GM18508 (cell line): ENCODE measurements around the gene MBD3L2.
"Not testable (repeated sequence)": the region's sequence is repeated elsewhere in the genome, so short reads cannot be mapped to it uniquely, and the experiment has no call there.

Experiments used
- ATAC-seq: cut with Tn5 transposase; IDR thresholded peaks from one replicate; pipeline ENCODE4 v1.9.1; 2021; ENCODE audit warnings: moderate number of reproducible peaks; ENCODE audit not compliant: insufficient read depth, unreplicated experiment

The MBD3L2 gene

DNA sequence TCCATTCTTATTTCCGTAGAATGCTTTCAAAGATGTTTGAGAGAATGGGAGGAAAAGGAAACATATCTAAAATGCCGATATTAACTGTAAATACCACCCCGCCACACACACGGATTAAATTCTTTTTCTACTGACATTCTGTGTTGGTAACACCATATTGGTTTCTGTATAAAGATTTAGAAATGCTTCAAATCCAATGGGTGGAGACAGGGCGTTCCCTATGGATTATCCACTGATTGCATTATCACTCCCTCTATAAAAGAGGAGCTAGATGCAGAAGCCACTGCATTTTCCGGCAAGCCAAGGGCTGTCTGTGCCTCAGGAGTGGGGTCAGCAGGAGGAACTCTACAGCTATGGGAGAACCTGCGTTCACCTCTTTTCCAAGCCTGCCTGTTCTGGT is at the start of gene MBD3L2:
Gene MBD3L2 (plus strand): TSS at position 301 of the 400 bp plus-strand sequence. CDS start 53 bp downstream, at position 354.
- not testable (repeated sequence) for ATAC-seq

DNA sequence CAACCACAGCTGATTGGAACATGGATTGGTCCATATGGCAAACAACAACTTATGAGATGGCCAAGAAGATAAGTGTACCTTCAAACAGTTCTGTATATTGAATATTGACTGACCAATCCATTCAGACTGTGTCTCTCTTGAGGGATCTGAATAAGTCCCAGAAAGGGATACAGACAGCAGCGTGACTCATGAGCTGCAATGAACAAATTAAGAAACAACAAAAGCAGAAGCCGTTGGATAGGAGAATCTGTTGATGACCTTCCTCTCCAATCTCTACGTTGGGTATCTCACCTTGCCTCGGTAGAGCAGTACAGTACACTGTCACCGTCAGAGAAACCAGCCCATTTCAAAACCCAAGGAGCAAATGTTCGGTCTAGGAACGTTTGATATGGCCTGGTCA is 49.2 kb upstream of the MBD3L2 start:
- ATAC-seq: no peak

DNA sequence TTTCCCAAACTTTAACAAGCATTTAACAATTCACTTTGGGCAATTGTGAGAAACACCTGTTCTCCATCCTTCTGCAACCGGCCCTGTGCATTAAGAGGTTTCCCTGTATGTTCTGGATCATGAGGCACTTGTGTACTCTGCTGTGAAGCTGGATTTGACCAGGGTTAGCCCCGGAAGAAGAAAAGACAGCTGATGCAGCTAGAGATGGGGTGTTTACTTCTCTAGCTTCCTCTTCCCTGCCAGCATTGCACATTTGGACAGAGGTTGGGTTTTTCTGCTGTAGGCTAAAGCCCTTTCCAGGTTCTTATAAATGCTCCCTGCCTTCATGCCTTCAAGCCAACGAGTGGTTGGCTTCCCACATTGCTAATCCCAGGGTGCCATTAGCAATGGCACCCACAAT is 48.8 kb upstream of the MBD3L2 start:
- ATAC-seq: no peak

DNA sequence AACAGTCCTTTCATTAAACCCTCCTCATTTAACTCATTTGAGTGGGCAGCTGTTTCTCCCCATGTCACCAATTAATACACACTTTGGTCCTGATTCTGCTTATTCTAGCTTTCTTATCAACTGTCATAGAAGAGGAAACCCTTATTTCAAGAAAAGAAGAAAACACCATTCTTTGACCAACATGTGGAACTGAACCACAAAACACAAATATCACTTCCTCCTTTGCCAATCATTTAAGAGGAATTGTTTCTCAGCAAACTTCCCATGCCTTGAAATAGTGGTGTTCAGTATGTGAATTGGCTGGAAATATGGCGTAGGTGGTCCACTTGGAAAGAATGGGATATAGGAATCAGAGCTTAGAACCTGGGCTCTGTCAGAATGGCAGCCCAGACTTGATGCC is 48.3 kb upstream of the MBD3L2 start:
- ATAC-seq: no peak

DNA sequence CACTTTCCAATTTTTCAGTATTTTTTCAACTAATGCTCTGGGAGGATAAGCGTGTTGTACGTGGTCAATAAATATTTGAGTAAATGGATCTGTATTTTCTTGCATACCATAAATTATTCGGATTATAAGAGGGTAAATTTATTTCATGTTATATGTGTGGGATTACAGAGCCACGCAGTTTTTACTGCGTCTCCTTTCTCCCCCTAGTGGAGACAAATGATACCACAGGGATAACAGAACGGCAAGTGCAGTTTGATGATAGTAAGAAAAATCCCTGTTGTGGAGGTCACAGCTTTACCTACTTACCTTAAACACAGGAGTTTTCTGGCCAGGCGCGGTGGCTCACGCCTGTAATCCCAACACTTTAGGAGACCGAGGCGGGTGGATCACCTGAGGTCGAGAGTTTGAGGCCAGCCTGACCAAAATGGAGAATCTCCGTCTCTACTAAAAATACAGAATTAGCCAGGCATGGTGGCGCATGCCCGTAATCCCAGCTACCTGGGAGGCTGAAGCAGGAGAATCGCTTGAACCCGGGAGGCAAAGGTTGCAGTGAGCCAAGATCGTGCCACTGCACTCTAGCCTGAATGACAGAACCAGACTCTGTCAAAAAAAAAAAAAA is 44.7 kb upstream of the MBD3L2 start:
- no peak for ATAC-seq

DNA sequence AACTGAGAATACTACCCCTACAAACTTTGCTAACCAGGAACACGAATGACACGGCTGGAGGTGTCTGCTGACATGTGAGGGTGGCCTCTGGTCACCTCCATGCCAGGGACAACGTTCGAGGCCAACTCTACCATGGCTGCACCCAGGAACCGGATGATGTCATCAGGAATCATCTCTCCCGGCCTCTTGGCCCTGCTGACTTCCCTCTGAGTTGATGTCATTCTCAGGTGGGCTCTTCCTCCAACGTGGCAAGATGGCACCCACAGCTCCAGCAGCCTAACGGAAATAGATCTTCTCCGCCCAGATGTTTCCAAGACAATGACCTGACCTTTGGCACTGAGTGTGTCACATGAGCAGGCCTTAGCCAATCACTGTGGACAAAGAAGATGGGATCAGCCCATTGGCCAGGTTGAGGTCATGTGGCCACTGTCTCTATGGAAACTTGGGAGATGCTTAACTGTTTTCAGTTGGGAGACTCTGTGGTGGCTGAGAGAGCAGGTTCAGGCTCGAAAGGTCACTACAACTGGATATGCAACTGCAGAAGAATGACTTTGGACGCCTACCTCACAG is 42.9 kb upstream of the MBD3L2 start:
- no peak for ATAC-seq

DNA sequence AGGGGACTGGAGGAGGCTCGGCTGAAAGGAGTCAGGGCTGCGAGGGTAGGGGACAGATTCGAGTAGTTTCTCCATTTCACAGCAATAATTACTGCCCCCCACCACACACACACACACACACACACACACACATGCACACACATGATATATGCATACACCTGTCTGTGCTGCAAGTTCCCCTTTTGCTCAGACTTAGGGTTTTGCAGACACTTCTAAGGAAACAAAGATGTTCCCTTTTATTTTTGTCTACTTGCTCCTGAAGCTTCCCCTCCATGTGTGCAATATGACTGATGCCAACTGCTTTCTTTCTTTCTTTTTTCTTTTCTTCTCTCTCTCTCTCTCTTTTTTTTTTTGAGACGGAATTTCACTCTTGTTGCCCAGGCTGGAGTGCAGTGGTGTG is 41.3 kb upstream of the MBD3L2 start:
- no peak for ATAC-seq

DNA sequence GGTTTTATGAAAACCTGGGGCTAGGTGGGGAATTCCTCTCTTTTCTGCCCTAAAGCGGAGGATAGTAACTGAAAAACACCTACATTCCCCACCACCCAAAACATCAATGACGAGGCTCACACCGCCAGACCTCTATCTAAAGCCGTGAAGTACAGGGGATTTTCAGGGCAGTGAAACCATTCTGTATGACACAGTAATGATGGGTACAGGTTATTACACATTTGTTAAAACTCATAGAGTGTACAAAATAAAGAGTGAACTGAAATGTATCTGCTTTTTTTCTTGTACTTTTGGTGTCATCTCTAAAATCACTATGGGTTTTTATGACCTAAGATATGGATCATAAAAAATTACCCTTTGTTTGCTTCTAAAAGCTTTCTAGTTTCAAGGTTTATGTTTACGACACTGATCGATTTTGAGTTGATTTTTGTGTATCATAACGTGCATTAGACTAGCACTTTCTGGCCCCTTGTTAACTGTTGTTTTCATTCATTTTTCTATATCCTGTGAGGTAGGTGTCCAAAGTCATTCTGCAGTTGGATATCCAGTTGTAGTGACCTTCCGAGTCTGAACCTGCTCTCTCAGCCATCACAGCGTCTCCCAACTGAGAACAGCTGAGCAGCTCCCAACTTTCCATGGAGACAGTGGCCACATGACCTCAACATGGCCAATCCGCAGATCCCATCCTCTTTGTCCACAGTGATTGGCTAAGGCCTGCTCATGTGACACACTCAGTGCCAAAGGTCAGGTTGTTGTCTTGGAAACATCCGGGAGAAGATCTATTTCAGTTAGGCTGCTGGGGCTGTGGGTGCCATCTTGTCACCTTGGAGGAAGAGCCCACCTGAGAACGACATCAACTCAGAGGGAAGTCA is 38.2 kb upstream of the MBD3L2 start:
- ATAC-seq: no peak

DNA sequence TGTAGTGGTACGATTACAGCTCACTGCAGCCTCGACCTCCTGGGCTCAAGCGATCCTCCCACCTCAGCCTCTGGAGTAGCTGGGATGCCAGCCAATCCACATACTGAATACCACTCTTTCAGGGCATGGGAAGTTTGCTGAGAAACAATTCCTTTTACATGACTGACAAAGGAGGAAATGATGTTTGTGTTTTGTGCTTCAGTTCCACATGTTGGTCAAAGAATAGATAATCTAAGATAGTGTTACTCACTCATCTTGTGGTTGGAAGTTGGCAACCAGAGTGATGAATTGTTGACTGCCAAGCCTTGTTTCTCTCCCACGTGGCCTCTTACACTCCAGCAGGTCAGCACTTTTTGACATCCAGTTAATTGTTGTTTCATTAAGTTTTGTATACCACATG is 35.4 kb upstream of the MBD3L2 start:
- ATAC-seq: no peak

DNA sequence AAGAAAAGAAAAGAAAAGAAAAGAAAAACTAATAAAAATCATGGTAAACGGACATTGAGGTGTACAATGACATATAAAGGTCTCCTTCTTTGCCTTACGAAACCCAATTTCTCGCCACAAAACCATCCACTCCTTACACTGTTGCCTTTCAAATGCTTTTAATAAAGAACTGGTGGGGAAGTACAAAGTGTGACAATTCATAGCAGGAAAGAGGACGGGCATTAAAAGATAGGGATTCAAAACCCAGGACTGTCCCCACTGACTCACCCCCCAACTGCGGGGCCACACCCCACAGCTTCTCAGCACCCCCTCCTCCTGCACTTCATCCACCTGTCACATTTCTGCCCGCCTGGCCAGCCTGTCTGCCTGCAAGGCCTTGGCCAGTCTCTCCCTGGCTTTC is 30.3 kb upstream of the MBD3L2 start:
- no peak for ATAC-seq

DNA sequence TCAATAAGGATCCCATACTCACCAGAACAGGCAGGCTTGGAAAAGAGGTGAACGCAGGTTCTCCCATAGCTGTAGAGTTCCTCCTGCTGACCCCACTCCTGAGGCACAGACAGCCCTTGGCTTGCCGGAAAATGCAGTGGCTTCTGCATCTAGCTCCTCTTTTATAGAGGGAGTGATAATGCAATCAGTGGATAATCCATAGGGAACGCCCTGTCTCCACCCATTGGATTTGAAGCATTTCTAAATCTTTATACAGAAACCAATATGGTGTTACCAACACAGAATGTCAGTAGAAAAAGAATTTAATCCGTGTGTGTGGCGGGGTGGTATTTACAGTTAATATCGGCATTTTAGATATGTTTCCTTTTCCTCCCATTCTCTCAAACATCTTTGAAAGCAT is 27.8 kb upstream of the MBD3L2 start, which contains the start of gene MBD3L2B:
Gene MBD3L2B (minus strand): TSS at position 101 of the 400 bp plus-strand sequence. CDS start 34 bp downstream, at position 67.
- ATAC-seq: not testable (repeated sequence)

DNA sequence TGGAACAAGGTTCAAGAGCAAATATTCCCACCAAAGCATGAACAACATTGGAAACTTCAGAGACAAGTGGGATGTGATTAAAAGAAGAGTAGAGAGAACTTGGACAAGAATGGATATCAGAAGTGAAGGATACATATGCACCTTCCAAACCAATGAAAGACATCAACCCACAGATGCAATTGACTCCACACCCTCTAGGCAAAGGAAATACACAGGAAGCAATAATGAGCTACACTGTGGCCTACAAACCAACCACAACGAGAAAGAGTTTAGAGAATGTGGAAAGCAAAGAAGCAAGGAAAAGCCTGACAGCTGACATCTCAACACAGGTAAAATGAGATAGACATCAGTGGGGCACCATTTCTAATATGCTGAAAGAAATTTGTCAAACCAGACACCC is 20.3 kb upstream of the MBD3L2 start:
- ATAC-seq: not testable (repeated sequence)

DNA sequence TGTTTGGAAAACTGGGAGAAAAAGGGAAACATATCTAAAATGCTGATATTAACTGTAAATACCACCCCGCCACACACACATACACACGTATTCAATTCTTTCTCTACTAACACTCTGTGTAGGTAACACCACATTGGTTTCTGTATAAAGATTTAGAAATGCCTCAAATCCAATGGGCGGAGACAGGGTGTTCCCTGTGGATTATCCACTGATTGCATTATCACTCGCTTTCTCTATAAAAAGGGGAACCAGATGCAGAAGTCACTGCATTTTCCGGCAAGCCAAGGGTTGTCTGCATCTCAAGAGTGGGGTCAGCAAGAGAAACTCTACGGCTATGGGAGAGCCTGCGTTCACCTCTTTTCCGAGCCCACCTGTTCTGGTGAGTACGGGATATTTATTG is 18.8 kb upstream of the MBD3L2 start, which contains the start of gene MBD3L5:
Gene MBD3L5 (plus strand): TSS at position 301 of the 400 bp plus-strand sequence. CDS start 34 bp downstream, at position 335.
- not testable (repeated sequence) for ATAC-seq

DNA sequence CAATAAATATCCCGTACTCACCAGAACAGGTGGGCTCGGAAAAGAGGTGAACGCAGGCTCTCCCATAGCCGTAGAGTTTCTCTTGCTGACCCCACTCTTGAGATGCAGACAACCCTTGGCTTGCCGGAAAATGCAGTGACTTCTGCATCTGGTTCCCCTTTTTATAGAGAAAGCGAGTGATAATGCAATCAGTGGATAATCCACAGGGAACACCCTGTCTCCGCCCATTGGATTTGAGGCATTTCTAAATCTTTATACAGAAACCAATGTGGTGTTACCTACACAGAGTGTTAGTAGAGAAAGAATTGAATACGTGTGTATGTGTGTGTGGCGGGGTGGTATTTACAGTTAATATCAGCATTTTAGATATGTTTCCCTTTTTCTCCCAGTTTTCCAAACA is 9.0 kb upstream of the MBD3L2 start, which contains the start of gene MBD3L4:
Gene MBD3L4 (minus strand): TSS at position 101 of the 400 bp plus-strand sequence. CDS start 35 bp downstream, at position 66.
- ATAC-seq: not testable (repeated sequence)

DNA sequence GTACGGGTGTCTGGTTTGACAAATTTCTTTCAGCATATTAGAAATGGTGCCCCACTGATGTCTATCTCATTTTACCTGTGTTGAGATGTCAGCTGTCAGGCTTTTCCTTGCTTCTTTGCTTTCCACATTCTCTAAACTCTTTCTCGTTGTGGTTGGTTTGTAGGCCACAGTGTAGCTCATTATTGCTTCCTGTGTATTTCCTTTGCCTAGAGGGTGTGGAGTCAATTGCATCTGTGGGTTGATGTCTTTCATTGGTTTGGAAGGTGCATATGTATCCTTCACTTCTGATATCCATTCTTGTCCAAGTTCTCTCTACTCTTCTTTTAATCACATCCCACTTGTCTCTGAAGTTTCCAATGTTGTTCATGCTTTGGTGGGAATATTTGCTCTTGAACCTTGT is 7.6 kb upstream of the MBD3L2 start:
- not testable (repeated sequence) for ATAC-seq

DNA sequence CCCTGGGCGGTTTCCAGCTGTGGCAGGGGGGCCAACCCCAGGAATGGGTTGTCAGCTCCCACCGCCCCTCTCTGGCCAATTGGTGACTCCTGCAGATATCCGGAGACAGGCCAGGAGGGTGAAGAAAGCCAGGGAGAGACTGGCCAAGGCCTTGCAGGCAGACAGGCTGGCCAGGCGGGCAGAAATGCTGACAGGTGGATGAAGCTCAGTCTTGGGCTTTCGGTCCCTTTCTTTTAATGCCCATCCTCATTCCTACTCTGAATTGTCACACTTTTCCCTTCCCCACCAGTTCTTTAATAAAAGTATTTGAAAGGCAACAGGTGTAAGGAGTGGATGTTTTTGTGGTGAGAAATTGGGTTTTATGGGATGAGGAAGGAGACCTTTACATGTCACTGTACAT is 2.3 kb downstream of the MBD3L2 start:
- not testable (repeated sequence) for ATAC-seq

DNA sequence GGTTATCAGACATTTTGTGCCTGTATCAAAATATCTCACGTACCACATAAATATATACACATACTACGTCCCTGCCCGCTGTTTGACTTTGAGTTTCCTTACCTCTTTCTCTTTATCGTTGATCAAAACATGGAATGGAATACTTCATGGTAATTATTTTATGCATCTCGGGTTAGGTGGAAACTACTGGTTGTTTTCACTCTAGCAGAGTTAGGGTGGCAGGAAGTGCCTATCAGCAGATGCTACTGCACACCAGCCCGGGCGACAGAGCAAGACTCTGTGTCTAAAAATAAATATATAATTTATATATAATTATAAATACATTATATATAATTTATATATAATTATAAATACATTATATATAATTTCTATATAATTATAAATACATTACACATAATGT is 3.8 kb downstream of the MBD3L2 start:
- not testable (repeated sequence) for ATAC-seq

DNA sequence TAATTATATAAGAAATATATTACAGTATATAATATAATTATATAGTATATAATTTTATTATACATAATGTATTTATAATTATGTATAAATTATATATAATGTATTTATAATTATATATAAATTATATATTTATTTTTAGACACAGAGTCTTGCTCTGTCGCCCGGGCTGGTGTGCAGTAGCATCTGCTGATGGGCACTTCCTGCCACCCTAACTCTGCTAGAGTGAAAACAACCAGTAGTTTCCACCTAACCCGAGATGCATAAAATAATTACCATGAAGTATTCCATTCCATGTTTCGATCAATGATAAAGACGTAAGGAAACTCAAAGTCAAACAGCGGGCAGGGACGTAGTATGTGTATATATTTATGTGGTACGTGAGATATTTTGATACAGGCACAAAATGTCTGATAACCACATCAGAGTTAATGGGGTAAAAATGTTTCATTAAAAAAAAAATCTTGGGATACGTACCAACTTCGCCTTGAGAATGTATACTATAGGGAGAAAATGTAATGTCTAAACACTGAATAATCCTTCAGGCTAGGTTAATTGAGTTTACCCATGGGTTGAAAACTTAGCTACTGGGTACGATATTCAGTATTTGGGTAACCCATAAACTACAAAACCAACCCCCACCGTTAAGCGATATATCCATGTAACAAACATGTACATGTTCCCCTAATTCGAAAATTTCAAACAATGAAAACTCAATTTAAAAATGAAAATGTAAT is 5.7 kb downstream of the MBD3L2 start:
- ATAC-seq: not testable (repeated sequence)

DNA sequence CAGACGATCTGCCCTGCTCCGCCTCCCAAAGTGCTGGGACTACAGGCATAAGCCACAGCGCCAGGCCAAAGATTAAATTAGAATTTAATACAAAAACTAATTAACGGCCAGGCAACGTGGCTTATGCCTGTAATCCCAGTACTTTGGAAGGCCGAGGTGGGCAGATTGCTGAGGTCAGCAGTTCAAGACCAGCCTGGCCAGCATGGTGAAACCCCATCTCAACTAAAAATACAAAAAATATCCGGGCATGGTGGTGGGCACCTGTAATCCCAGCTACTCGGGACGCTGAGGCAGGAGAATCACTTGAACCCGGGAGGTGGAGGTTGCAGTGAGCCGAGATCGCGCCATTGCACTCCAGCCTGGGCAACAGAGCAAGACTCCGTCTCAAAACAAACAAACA is 6.6 kb downstream of the MBD3L2 start:
- ATAC-seq: not testable (repeated sequence)

DNA sequence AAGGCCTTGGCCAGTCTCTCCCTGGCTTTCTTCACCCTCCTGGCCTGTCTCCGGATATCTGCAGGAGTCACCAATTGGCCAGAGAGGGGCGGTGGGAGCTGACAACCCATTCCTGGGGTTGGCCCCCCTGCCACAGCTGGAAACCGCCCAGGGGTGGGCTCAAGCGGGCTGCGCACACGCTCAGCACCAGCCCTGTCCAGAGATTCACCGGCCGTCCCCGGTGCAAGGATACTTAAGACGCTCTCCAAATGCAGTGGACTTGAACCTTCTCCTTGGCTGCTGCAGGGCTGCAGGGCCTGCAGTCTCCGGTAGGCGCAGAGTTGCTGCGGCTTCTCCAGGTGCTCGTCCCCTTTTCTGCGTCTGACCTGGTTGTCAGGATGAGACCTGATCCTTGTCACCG is 7.2 kb downstream of the MBD3L2 start:
- ATAC-seq: not testable (repeated sequence)
